Putamen (tissue), 1 donor: ENCODE results near the gene PGPEP1.

Experiments
- DNase-seq: peaks from one replicate; pipeline ENCODE4 v3.0.0-alpha.2; 2016; ENCODE audit warnings: low spot score

PGPEP1 gene

GRCh38 chr19:18418483-18419194 lies 78.2 kb downstream of the PGPEP1 start:
- DNase-seq: no peak

GRCh38 chr19:18419195-18419698 lies 78.8 kb downstream of the PGPEP1 start, which contains the start of gene SSBP4:
Gene SSBP4, plus strand, starts transcription at chr19:18419398. Its CDS starts 251 bp downstream, at chr19:18419649.
- peak; percentile 70 for DNase-seq
